Hepatic stellate cell (primary cell): ENCODE measurements around the gene GCDH.
"Not testable (repeated sequence)": the region's sequence is repeated elsewhere in the genome, so short reads cannot be mapped to it uniquely, and the experiment has no call there.

Source experiments
- DNase-seq: peaks from one replicate; pipeline ENCODE4 v3.0.0; 2011; ENCODE audit warnings: low spot score

GCDH gene

GRCh38 chr19:12907166-12907565 is 16.2 kb downstream of the GCDH start:
- DNase-seq: no peak

GRCh38 chr19:12912571-12912970 is 21.6 kb downstream of the GCDH start:
- no peak for DNase-seq

GRCh38 chr19:12913011-12913561 is 22.1 kb downstream of the GCDH start:
- peak; percentile 45 for DNase-seq

DNA sequence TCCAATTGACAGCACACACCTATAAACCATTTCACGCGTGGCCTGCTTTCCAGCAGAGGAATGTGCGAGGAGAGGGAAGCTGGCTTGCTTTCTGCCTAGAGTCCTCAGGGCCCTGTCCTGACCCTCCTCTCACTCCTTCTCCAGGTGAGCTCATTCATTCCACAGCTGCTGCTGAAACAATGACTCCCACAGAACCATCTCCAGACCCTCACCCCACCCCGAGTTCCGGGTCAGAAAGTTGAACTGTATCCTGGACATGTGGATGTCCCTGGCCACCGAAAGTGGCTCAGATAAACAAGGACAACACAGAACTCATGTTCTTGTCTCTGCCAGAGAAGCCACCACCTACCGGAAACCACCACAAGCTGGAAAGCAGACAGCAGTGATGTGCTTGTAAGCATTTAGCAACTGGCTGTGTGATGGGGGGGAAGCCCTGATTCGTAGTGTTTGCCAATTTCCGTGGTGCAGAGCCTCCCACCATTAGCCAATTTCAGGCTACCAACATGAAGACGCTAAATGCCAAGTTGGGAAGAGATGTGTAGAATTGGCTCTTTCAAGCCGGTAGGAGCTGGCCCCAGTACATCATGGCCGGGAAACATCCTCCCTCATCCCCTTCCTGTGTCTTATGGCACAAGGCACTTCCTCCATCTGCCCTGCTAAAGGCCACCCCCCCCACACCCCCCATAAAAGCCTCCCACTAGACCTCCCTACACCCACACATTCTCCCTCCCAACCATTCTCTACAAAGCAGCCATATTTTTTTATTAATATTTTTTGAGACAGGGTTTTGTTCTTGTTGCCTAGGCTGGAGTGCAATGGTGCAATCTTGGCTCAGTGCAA is 23.1 kb downstream of the GCDH start:
- no peak for DNase-seq

- not testable (repeated sequence) for DNase-seq
These were observed 24.9 kb downstream of the GCDH start for GRCh38 chr19:12915860-12916259.

- DNase-seq: no peak
These were observed 27.3 kb downstream of the GCDH start for GRCh38 chr19:12918253-12918652.

DNA sequence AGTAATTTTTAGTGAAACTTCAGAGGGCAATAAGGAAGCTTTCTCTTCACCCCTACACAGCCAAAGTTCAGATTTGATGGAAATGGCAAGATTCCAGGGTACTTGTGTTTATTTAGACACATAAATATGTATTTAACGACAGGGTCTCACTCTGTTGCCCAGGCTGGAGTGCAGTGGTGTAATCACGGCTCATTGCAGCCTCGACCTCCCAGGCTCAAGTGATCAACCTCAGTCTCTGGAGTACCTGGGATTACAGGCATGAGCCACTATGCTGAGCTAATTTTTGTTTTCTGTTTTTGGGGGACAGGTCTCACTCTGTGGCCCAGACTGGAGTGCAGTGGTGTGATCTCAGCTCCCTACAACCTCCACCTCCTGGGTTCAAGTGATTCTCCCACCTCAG is 30.1 kb downstream of the GCDH start:
- DNase-seq: no peak

GRCh38 chr19:12922959-12923358 is 32.0 kb downstream of the GCDH start:
- no peak for DNase-seq

GRCh38 chr19:12924621-12925310 is 33.8 kb downstream of the GCDH start:
- DNase-seq: no peak

GRCh38 chr19:12930002-12930645 is 39.2 kb downstream of the GCDH start:
- DNase-seq: no peak

- no peak for DNase-seq
These were observed 41.7 kb downstream of the GCDH start for GRCh38 chr19:12932392-12933286.

DNA sequence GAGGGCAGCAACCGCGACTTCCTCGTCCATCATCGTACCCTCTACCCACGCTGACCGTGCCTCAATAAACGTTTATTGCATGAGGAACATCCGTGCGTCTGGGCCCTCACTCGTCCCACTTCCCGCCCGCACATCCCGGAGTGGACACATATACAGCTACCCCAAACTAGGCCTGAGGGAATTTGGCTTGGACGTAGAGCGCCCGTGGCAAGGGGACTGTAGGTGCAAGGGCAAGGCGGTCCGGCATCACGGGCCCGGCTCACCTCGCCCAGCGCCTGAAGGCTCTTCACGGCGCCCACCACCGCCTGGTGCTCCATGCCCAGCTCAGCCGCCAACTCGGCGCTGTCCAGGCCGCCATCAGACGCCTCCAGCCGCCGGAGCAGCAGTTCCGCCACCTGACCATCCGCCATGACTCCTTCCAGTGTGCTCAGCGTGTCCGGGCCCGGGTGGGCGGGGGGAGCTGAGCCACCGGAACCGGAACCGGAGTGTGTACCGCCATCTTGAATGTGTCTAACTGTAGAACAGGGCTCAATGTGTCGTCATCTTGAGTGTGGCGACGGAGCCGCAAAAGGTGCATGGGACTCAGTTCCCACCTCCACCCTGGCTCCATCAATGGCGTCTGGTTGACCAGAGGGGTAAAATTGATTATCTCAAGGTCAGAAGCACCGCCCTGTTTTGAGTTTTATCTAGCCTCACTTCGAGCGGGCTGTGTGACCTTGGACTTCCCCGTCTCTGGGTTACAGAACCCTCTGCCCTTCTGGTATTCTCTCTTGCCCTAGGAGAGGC is 42.5 kb downstream of the GCDH start, which contains the start of gene FARSA:
Gene FARSA (minus strand): TSS at position 425 of the 786 bp plus-strand sequence. CDS start 15 bp downstream, at position 410.
- peak; percentile 94 for DNase-seq

DNA sequence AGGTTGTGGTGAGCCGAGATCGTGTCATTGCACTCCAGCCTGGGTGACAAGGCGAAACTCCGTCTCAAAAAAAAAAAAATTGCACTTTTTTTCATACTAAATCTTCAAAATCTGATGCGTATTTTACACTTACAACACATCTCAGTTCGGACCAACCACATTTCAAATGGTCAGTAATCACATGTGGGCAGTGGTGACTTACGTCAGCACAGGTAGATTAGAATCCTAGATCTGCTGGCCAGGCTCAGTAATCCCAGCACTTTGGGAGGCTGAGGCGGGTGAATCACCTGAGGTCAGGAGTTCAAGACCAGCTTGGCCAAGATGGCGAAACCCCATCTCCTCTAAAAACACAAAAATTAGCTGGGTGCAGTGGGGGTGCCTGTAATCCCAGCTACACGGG is 44.1 kb downstream of the GCDH start:
- no peak for DNase-seq

DNA sequence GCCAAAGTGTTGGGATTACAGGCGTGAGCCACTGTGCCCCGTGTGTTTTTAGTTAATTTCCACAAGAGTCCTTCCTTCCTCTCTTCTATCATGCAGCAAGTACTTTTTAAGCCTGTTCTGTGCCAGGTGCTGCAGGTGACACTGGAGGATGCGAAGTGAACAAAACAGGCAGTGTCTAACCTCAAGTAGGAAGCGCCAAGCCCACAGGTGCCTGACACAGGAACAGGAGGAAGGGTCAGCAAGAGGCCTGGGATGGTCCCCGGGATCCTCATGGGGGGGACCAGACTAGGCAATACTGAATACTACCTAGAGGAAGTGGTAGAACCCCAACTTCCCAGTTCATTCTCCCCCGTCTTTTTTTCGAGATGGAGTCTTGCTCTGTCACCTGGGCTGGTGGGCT is 45.6 kb downstream of the GCDH start:
- DNase-seq: no peak

- no peak for DNase-seq
These were observed 46.4 kb downstream of the GCDH start for GRCh38 chr19:12937093-12937926.

DNA sequence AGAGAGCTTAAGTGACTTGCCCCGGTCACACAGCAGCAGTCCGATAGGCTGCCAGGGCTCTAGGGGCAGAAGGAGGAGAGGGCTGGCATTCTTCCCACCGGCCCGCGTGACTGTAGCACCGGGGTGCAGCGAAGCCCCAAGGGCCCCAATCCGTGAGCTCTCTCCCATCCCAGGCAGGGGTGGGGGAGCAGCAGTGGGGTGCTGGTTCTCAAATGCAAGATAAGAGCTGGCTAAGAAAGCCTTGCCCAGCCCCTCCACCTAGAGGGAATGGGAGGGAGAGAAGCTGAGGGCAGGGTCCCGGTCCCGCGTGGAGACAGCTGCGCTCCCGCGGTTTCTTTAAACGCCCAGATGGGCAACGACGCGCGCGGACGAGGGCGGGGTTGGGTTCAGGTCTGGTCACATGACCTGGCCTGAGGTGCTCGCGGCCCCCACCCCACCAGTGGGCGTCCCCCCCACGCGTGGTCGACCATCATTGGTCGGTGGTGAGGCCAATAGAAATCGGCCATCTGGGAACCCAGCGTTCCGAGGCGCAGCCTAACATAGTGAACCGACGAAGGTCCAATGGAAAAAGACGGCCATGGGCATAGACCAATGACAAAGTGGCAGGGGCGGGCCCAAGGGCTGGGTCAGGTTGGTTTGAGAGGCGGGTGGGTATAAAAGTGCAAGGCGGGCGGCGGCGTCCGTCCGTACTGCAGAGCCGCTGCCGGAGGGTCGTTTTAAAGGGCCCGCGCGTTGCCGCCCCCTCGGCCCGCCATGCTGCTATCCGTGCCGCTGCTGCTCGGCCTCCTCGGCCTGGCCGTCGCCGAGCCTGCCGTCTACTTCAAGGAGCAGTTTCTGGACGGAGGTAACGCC is 47.2 kb downstream of the GCDH start, which contains the start of gene CALR:
Gene CALR (plus strand): TSS at position 683 of the 852 bp plus-strand sequence. CDS start 71 bp downstream, at position 754.
- peak; percentile 100 for DNase-seq

DNA sequence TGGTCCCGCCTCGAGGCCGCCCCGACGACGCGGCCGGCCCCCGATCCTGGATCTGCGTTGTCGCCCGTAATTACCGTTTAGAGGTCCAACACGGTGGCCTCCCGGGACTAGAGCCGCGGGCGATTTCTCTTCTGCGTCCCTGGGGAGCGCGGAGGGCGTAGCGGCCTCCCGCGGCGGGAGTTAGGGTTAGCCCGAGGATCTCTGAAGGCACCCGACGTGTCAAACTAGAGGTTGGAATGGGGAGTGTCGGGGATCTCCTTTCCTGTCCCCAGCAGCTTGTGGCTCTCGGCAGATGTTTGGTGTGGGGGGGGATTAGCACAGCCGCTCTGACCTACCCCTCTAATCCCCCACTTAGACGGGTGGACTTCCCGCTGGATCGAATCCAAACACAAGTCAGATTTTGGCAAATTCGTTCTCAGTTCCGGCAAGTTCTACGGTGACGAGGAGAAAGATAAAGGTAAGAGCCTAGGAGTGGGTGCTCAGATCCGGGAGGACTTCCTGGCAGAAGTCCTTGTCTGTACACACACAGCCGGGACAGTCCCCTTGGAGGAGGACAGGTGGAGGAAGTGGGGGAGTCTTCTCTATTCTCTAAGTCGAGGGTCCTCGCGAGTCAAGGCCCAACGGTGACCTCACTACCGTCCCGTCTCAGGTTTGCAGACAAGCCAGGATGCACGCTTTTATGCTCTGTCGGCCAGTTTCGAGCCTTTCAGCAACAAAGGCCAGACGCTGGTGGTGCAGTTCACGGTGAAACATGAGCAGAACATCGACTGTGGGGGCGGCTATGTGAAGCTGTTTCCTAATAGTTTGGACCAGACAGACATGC is 48.0 kb downstream of the GCDH start:
- DNase-seq: peak; percentile 56

DNA sequence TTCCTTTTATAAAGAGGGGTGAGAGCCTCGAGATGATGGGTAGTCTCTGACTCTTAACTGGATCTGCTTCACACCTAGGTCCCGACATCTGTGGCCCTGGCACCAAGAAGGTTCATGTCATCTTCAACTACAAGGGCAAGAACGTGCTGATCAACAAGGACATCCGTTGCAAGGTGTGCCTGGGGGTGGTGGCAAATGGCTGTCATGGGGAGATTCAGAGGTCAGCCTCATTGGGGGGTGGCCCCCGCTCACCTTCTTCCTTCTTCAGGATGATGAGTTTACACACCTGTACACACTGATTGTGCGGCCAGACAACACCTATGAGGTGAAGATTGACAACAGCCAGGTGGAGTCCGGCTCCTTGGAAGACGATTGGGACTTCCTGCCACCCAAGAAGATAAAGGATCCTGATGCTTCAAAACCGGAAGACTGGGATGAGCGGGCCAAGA is 49.0 kb downstream of the GCDH start:
- DNase-seq: no peak
